K562 (cell line): ENCODE measurements around the gene KIF3A. TPM values are rescaled to one million over a fixed set of nuclear protein-coding genes. Genes with fewer than 3 reads are reported as not detected.

ENCODE experiments used
- ATAC-seq: fragments of 200-7000 bp; cut with Tn5 transposase; 3 replicates; pipeline ENCODE4 v1.9.1; 2020; ENCODE audit warnings: moderate library complexity
- BruUV-seq: library from RNA; stranded (reverse); fragments of 400-500 nt; replicated peaks from 2 replicates; lab custom pipeline; 2021; lab: Mats Ljungman, UMichigan
- CTCF ChIA-PET: fragments of 300-600 bp; formaldehyde crosslinking; extraction: SDS; loops from one replicate; lab custom pipeline; 2021; ENCODE audit warnings: low intra/inter-chr PET ratio; lab: Yijun Ruan, JAX
- POLR2A ChIA-PET: fragments of 300-600, 350-650 bp; sonication (Branson Sonifier 250); formaldehyde crosslinking; extraction: SDS; loops from one replicate; lab custom pipeline; 2021; ENCODE audit warnings: antibody characterized with exemption, inconsistent platforms; lab: Yijun Ruan, JAX
- DNase-seq, 4 experiments: peaks; one replicate each; pipeline versions ENCODE4 v3.0.0 to v3.0.0-alpha.2; 2011 to 2018; ENCODE audit warnings: low spot score in 3 of 4, mixed read lengths in 3 of 4; ENCODE audit errors: extremely low read depth in 1 of 4
- FAIRE-seq: peaks from 2 replicates; lab custom pipeline; 2011; peaks lifted over from hg19 to GRCh38; lab: Jason Lieb, UNC
- H2AFZ ChIP-seq: 2 replicates; pipeline ENCODE4 v1.6.0; 2011; ENCODE audit warnings: low read depth, low read length, control low read depth, inconsistent platforms
- H3K27ac ChIP-seq: fragments of 200-600 bp; 3 replicates; pipeline ENCODE4 v1.8.0; 2011; ENCODE audit warnings: low read depth, mild to moderate bottlenecking, control low read depth, inconsistent platforms, low read length, moderate library complexity, mixed read lengths; ENCODE audit errors: extremely low read depth
- H3K27me3 ChIP-seq, 2 experiments: fragments of 300-600 bp in 1 of 2; 2 replicates in 1 of 2; 3 replicates in 1 of 2; pipeline versions ENCODE4 v1.6.0 to v1.8.0; 2011; ENCODE audit warnings: inconsistent platforms in 2 of 2, low read length in 2 of 2, mild to moderate bottlenecking in 1 of 2, mixed read lengths in 1 of 2, moderate library complexity in 1 of 2; ENCODE audit not compliant: control insufficient read depth in 2 of 2, insufficient read depth in 2 of 2
- H3K36me3 ChIP-seq: fragments of 300-600 bp; 3 replicates; pipeline ENCODE4 v1.8.0; 2011; ENCODE audit warnings: mild to moderate bottlenecking, low read length, inconsistent platforms; ENCODE audit not compliant: control insufficient read depth, insufficient read depth
- H3K4me1 ChIP-seq, 2 experiments: fragments of 200-600 bp in 1 of 2; replicated peaks in 1 of 2; 2 replicates in 1 of 2; 3 replicates in 1 of 2; pipeline versions ENCODE4 v1.5.1 to v1.8.0; 2011; ENCODE audit warnings: inconsistent platforms in 2 of 2, low read length in 2 of 2, mild to moderate bottlenecking in 1 of 2, mixed read lengths in 1 of 2, moderate library complexity in 1 of 2; ENCODE audit not compliant: control insufficient read depth in 2 of 2, insufficient read depth in 2 of 2
- H3K4me2 ChIP-seq: 2 replicates; pipeline ENCODE4 v1.6.1; 2011; ENCODE audit warnings: low read length, control low read depth, inconsistent platforms, mixed read lengths; ENCODE audit not compliant: insufficient read depth
- H3K4me3 ChIP-seq: fragments of 200-600 bp; sonication (generic), shearing (Covaris generic); 2 replicates; pipeline ENCODE4 v1.5.1; 2016; ENCODE audit warnings: control low read depth, inconsistent platforms
- H3K79me2 ChIP-seq: fragments of 200-600 bp; 3 replicates; pipeline ENCODE4 v1.8.0; 2011; ENCODE audit warnings: low read length, inconsistent platforms; ENCODE audit not compliant: control insufficient read depth, insufficient read depth
- H3K9ac ChIP-seq, 2 experiments: 2 replicates each; pipeline versions ENCODE4 v1.6.0 to v1.6.1; 2011; ENCODE audit warnings: low read depth in 2 of 2, low read length in 2 of 2, control low read depth in 1 of 2, inconsistent platforms in 1 of 2, mild to moderate bottlenecking in 1 of 2, mixed read lengths in 1 of 2; ENCODE audit not compliant: insufficient read depth in 1 of 2
- H3K9me1 ChIP-seq: one replicate; pipeline ENCODE4 v1.6.0; 2011; ENCODE audit warnings: inconsistent platforms, mild to moderate bottlenecking, low read length, moderate library complexity; ENCODE audit not compliant: control insufficient read depth, insufficient read depth
- H3K9me3 ChIP-seq: replicated peaks from 2 replicates; pipeline ENCODE4 v1.5.1; 2011; ENCODE audit warnings: low read depth, low read length, inconsistent platforms; ENCODE audit not compliant: control insufficient read depth, insufficient read depth
- H4K20me1 ChIP-seq: replicated peaks from 2 replicates; pipeline ENCODE4 v1.6.1; 2011; ENCODE audit warnings: low read length, inconsistent platforms, mixed read lengths; ENCODE audit not compliant: control insufficient read depth, insufficient read depth
- ADNP ChIP-seq: fragments of 200-800 bp; sonication (Bioruptor generic); IDR thresholded peaks from 2 replicates; pipeline ENCODE4 v1.6.1; 2016; ENCODE audit warnings: missing genetic modification characterization, missing compliant biosample characterization
- BCOR ChIP-seq: fragments of 450-650 bp; IDR thresholded peaks from 2 replicates; pipeline ENCODE4 v1.6.1; 2016
- CCAR2 ChIP-seq: fragments of 200-400 bp; formaldehyde crosslinking; IDR thresholded peaks from 2 replicates; pipeline ENCODE4 v1.6.1; 2017; ENCODE audit warnings: mild to moderate bottlenecking, low read depth, low read length
- CSDE1 ChIP-seq, 2 experiments: fragments of 450-650 bp; IDR thresholded peaks; 2 replicates each; pipeline ENCODE4 v1.6.1; 2016; ENCODE audit warnings: mild to moderate bottlenecking in 1 of 2
- HMGN3 ChIP-seq: IDR thresholded peaks from 2 replicates; pipeline ENCODE4 v1.6.1; 2011; ENCODE audit warnings: borderline replicate concordance, low read depth, mild to moderate bottlenecking, mixed read lengths, low read length; ENCODE audit not compliant: insufficient read length; ENCODE audit errors: extremely low read depth
- MTA3 ChIP-seq: fragments of 450-650 bp; formaldehyde crosslinking; IDR thresholded peaks from 2 replicates; pipeline ENCODE4 v1.6.1; 2017; ENCODE audit warnings: mild to moderate bottlenecking, borderline replicate concordance
- NR0B1 ChIP-seq: fragments of 450-650 bp; IDR thresholded peaks from one replicate; pipeline ENCODE4 v1.6.1; 2018; ENCODE audit warnings: mild to moderate bottlenecking, moderate library complexity; ENCODE audit not compliant: partially characterized antibody
- RUNX1 ChIP-seq: sonication (generic); IDR thresholded peaks from 2 replicates; pipeline ENCODE4 v1.6.1; 2016; ENCODE audit warnings: antibody characterized with exemption, low read depth
- SUPT5H ChIP-seq: fragments of 450-650 bp; IDR thresholded peaks from 2 replicates; pipeline ENCODE4 v1.6.1; 2016
- ZNF121 ChIP-seq: sonication (generic); formaldehyde crosslinking; conservative IDR thresholded peaks from 2 replicates; pipeline ENCODE4 v1.8.0; 2022; ENCODE audit warnings: missing genetic modification reagents
- ZNF3 ChIP-seq: fragments of 250-450 bp; sonication (Bioruptor Pico); IDR thresholded peaks from 2 replicates; pipeline ENCODE4 v1.5.0; 2021; ENCODE audit warnings: mild to moderate bottlenecking, moderate library complexity
- ZSCAN32 ChIP-seq: fragments of 450-650 bp; formaldehyde crosslinking; IDR thresholded peaks from 2 replicates; pipeline ENCODE4 v1.4.0; 2020; ENCODE audit warnings: mild to moderate bottlenecking, moderate library complexity
- WGBS: fragments of 100-300 bp; shearing (Covaris generic); methylation state at CpG from one replicate; pipeline ENCODE4 v1.1.6; 2016; ENCODE audit warnings: low coverage, mixed read lengths; ENCODE audit not compliant: insufficient coverage; ENCODE audit errors: missing lambda C conversion rate; 5-methylcytosine and 5-hydroxymethylcytosine counted together
- in situ Hi-C: fragments of 300-500 bp; cut with MboI; formaldehyde crosslinking; loops from 4 replicates; pipeline ENCODE4 v1.15.0; 2018; ENCODE audit warnings: inconsistent platforms, mixed read lengths
- intact Hi-C: fragments of 100-400 bp; cut with micrococcal nuclease; formaldehyde crosslinking; loops from 2 replicates; pipeline ENCODE4 v1.14.2; 2022
- polyA plus RNA-seq, 8 experiments: library from polyadenylated mRNA; depleted of rRNA in 4 of 8; stranded (reverse) in 5 of 8; unstranded in 3 of 8; fragments of >200 nt; fragmentation: Nextera tagmentation in 2 of 8; fragmentation: Illumina TruSeq in 1 of 8; extraction: Ambion mirVana in 2 of 8; extraction: Trizol in 1 of 8; gene quantifications; 2 replicates each; pipeline versions ENCODE4 v1.2.1 to v1.2.3, GENCODE V29; 2011 to 2014; ENCODE audit warnings: inconsistent platforms in 1 of 8, missing spikeins in 1 of 8
- total RNA-seq, 7 experiments: library from RNA; depleted of rRNA in 6 of 7; stranded (reverse); fragments of >200 nt in 6 of 7; fragmentation: Illumina TruSeq in 2 of 7; extraction: Trizol in 2 of 7; gene quantifications; 2 replicates each; pipeline versions ENCODE4 v1.2.1 to v1.2.3, GENCODE V29; 2011 to 2021; ENCODE audit warnings: low replicate concordance in 1 of 7
- TF ChIP-seq, protein P1 (sequence below): fragments of 450-650 bp; IDR thresholded peaks from 2 replicates; pipeline ENCODE4 v1.6.1; 2018; ENCODE audit warnings: mild to moderate bottlenecking, low read depth; ENCODE audit not compliant: partially characterized antibody
- TF ChIP-seq, protein P2 (sequence below): fragments of 450-650 bp; conservative IDR thresholded peaks from 2 replicates; pipeline ENCODE4 v1.6.1; 2016; ENCODE audit warnings: missing genetic modification characterization, low read depth, mild to moderate bottlenecking, control low read depth, missing compliant biosample characterization

The KIF3A gene
- total and polyA plus RNA-seq, 9 of the 15 experiments (the other 6 are each of a cell fraction or from before 2014, with no cell fraction given) = 1.5 to 7.8 (median 6.0) TPM

GRCh38 chr5:132667309-132667708, 70.0 kb downstream of the KIF3A start:
- no peak overlapping the region; the same call in 2 of the 3 replicates for H3K27ac ChIP-seq
- H3K79me2 ChIP-seq = no peaks in the 10 kb centered on the region
- H3K9me3 ChIP-seq = no peaks in the 10 kb centered on the region
- ATAC-seq = no peak
- no peak for TF ChIP-seq ZSCAN32
- TF ChIP-seq CSDE1 (IDR thresholded peaks at IDR 0.05) = no peak
- TF ChIP-seq, protein P1, sequence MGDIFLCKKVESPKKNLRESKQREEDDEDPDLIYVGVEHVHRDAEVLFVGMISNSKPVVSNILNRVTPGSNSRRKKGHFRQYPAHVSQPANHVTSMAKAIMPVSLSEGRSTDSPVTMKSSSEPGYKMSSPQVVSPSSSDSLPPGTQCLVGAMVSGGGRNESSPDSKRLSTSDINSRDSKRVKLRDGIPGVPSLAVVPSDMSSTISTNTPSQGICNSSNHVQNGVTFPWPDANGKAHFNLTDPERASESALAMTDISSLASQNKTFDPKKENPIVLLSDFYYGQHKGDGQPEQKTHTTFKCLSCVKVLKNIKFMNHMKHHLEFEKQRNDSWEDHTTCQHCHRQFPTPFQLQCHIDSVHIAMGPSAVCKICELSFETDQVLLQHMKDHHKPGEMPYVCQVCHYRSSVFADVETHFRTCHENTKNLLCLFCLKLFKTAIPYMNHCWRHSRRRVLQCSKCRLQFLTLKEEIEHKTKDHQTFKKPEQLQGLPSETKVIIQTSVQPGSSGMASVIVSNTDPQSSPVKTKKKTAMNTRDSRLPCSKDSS = no peak
- no peak for TF ChIP-seq SUPT5H
- no peak for TF ChIP-seq MTA3
- no peak for TF ChIP-seq ADNP
- TF ChIP-seq ZNF3 = no peak
- no peak for TF ChIP-seq BCOR
- TF ChIP-seq HMGN3 = no peak
- no peak for TF ChIP-seq RUNX1
- TF ChIP-seq CCAR2 = no peak
- TF ChIP-seq NR0B1 = no peak
- TF ChIP-seq, protein P2, sequence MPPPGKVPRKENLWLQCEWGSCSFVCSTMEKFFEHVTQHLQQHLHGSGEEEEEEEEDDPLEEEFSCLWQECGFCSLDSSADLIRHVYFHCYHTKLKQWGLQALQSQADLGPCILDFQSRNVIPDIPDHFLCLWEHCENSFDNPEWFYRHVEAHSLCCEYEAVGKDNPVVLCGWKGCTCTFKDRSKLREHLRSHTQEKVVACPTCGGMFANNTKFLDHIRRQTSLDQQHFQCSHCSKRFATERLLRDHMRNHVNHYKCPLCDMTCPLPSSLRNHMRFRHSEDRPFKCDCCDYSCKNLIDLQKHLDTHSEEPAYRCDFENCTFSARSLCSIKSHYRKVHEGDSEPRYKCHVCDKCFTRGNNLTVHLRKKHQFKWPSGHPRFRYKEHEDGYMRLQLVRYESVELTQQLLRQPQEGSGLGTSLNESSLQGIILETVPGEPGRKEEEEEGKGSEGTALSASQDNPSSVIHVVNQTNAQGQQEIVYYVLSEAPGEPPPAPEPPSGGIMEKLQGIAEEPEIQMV (tag) = no peak
- TF ChIP-seq ZNF121 (CRISPR knock-in tag) = no peak
- no peaks in the 10 kb centered on the region for H3K36me3 ChIP-seq
- peak in 1 of 4 experiments; percentile 4 for DNase-seq
- POLR2A ChIA-PET = interaction anchor here (1.0 to 1.7 kb wide), 3 partner anchors 9 to 199 kb away, joined by 3 to 10 read pairs (median 5); partner anchors contain the start of genes GDF9 and UQCRQ
- WGBS = 75% methylated on average over 8 of the region's 10 CpGs
- intact Hi-C loops (no loop called here), in situ Hi-C loops (no loop called here)
- no peak overlapping the region for H3K4me3 ChIP-seq
- peaks cover 51 to 61% of the 10 kb centered on the region in 2 experiments for H3K4me1 ChIP-seq
- H3K27me3 ChIP-seq = no peaks in the 10 kb centered on the region
- no peak overlapping the region for H3K4me2 ChIP-seq
- CTCF ChIA-PET = no interaction called here
- no peaks in the 10 kb centered on the region for H4K20me1 ChIP-seq
- FAIRE-seq = no peak
- no TSS peak for BruUV-seq
- no peaks in the 10 kb centered on the region for H3K9me1 ChIP-seq
- peak overlapping the region; percentile 93; the same call in 1 of the 2 replicates for H2AFZ ChIP-seq
- H3K9ac ChIP-seq = 0 out of 4 replicates have a peak overlapping the region, but pooled peaks of 1 of the 2 experiments have one; percentile 8
